ENCODE results near the gene NNAT.

- TF ChIP-seq CTCF (IDR thresholded peaks at IDR 0.05), result no peak
- TF ChIP-seq EZH2 (IDR thresholded peaks at IDR 0.05), result no peak
These were observed 30.2 kb upstream of the NNAT start for GRCh38 chr20:37490663-37491350.
